GM21825 (cell line): ENCODE data around the gene NRIP3.
A peak's percentile ranks its signal among the peaks of the same experiment; 100 is the strongest.
"Not testable (repeated sequence)": the region's sequence is repeated elsewhere in the genome, so short reads cannot be mapped to it uniquely, and the experiment has no call there.

Source experiments
- ATAC-seq: cut with Tn5 transposase; IDR thresholded peaks from one replicate; pipeline ENCODE4 v1.9.1; 2021; ENCODE audit warnings: mild to moderate bottlenecking, moderate library complexity; ENCODE audit not compliant: unreplicated experiment

Gene NRIP3

DNA sequence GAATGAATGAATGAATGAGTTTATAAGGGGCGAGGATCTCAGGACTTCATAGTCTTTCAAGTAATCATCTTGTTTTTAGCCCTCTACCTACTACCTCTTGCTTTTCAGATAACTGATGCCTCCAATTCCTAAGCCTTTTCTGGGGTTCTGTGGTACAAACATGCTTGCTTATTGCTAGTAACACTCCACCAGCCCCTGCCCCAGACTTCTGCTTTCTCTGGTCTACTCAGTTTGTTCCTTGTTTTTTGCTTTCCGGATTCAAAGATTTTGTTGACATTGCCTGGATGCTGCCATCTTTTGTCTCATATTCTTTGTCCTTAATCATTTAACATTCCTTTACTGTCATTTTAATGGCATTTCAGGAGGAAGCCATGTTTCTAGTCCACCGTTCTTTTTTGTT lies 30.7 kb downstream of the NRIP3 start:
- ATAC-seq, result no peak

DNA sequence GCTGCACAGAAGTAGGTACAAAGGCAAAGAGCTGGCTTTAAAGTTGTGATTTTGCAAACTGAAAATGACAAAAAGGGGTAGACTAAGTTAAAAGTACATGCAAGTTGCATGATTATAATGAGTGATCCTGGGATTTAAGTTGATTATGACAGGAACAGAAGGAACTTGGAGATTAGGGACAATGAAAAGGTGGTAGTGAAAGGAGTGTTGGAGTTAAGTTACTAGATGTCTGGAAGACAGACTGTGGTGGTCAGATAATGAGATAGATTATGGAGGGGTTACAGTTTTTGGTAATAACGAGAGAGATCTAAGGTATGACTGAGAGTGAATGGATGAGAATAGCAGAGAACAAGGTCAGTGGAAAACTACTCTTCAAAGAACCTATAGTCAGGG lies 31.9 kb downstream of the NRIP3 start:
- no peak for ATAC-seq

DNA sequence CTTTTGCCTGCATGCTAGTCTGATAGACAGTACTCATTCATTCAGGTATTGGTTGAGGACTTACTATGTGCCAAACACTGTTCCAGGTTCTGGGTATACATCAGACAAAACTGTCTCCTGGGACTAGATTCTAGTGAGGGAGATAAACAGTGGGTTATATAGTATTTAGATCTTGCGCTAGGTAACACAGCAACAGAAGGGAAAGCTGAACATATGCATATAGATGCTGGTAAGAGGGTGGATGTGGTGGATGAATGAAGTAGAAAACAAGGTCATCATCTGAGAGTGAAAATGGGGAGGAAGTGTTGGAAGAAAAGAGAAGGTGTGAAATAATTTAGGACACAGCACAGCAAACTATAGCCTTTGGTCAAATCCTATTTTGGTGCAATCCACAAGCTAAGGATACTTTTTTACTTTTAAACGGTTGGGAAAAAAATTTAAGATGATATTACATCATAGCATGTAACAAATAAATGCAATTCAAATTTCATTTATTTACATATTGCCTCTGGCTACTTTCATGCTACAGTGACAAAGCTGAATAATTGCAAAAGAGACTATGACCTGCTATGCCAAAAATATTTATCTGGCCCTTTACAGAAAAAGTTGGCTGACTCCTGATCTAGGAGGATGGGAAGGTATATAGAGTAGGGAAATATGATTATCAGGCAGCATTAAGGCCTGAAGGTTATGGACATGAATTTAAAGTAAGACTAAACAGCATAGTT lies 32.4 kb downstream of the NRIP3 start:
- no peak for ATAC-seq

DNA sequence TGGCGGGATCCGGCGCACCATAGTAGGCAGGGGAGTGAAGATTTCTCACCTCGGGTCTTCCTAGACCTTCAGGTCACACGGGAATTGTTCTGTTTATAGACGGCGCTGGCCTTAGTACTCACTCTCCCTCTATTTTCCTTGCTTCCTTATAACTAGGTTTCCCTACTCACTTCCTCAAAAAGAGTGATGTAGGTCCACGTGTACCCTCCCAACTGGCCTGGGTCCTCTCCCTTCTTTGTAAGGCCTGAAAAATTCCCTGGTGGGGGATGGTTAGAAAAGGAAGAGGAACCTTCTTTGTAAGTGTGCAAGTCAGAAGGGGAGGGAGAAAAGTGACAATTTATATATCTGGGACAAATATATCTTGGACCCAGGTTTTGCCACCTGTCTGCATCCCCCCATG lies 36.6 kb downstream of the NRIP3 start:
- ATAC-seq, result no peak

DNA sequence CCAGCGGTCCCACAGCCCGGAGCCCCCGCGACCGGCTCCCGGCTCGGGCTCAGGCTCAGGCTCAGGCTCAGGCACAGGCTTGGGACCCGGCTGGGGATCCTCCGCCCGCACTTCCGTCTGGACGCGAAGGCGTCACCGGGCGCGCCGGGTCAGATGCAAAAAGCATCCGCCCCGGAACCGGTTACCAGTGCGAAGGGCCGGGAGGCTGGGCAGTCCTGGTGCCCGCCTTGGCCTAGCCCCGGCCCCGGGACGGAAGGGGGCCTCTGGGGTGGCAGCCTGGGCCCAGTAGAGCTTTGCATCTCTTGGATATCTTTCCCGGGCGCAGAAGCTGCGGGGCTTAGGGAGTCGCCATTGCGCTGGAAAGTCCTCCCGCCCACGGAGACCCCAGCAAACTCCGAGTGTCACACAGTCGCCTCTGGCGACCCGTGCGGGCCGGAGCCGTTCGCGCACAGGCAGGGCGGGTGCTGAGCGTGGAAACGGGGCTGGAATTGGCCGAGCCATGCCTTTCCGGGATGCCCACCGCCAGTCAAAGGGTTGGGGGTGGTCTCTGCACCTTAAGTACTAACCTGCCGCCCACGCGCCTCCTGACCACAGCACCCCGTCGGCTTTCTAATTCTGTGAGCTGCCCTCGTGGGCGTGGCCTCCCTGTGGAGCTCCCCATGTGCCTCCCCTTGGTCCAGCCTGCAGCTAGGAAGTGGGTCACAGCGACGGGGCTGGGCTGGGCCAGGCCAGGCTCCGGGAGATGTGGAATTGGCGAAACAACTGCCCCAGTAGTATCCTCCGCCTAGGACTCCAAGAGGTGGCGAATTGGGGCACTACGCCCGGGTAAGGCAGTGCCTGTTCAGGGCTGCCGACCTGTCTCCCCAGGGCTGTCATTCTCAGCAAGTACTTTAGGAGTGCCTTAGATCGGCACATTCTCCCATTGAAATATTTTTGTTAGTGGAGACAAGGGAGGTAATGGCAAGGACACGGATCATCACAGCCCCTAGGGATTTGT lies 39.2 kb downstream of the NRIP3 start, which contains the start of gene TMEM9B:
Gene TMEM9B (minus strand): TSS at position 119 of the 997 bp plus-strand sequence. CDS start 129 bp downstream, outside the sequence.
- peak; percentile 75 for ATAC-seq

DNA sequence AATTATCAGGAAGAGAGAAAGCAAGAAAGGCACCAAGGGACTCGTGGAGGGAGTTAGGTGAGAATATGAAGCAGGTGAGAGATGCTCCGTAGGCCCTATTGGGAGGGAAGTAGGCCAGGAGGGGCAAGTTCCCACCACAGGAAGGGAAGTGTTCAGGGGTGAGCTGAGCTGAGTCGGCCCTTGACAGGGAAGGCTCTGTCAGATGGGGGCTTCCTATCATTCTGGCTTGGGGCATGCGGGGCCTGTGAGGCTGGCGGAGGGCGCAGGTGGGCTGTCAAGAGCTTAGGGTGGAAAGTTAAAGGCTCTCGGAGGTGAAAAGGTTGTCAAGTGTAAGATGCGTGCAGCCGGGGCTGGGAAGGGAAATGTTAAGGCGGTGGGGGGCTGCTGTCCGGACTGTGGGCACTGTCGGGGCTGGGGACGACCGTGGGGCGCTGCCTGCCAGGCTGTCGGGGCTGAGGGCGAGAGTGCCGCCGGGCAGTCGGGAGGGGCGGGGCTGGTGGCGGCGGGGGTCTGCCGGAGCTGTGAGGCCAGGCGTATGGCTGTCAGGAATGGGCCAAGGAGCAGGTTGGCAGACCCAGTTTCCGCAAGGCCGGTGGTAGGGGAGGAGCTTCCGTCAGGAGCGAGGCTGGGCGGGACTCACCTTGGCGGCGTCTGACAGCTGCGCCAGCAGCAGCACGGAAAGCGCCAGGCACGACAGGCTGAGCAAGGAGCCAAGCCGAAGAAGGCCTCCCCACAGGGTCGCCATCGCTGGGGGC lies 40.1 kb downstream of the NRIP3 start:
- ATAC-seq, result peak; percentile 62

DNA sequence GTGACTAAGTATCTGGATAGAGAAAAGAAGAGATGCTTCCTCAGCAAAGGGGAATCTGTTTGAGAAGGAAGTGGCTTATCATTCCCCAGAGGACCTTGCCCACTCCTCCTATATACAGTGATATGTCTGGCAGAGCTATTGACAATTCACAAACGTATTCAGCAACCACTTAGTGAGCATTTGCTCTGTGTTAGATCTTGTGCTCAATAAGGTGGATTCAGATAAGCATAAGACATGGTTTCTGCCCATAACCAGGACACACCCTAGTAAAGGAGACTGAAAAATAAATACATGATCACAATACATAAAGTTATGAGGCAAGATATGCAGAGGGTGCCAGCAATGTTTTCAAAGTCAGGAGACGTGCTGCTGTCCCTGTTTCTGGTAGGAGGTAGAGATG lies 41.0 kb downstream of the NRIP3 start:
- ATAC-seq, result no peak

DNA sequence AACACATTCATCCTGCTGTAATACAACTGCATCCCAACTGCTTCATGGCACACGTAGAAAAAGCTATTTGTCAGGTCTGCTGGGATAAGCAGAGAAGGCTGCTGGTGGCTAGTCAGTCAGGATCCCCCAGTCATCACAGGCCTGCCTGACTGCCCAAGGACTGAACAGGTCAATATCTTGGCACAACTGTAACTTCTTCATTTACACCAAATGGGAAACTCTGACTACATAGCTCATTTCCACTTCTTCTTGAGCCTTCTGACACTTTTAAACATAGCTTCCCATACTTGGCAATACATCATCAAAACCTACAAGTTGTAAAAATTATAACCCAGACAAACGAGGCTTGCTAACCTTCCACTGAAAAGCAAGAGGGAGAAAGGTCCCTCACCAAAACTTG lies 42.4 kb downstream of the NRIP3 start:
- ATAC-seq, result no peak

DNA sequence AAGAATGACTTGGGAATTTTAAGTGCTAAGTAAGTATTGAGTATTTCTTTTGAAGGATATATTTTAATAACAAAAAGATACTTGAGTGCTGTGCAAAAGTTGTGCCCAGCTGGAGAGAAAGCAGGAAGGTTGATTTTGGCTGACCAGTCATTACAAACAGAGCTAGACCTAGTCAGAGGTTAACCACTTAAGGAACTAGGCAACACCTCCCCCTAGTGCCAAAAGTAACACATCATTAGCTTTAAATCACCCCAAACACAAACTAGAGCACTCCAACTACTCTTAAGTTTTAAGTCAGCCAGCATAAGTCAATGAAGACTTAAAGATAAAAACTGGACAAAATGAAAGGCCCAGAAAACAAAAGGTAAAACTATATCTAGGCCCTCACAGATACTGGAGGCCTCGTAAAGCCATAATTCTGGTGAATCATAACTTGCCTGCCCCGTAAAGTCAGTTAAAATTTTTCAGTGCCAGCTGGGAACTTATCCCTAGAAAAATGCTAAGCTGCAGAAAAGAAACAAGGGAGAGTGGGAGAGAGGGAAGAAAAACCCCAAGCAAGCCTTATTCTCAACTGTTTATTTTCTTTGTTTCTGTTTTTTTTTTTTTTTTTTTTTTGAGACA lies 44.1 kb downstream of the NRIP3 start:
- peak; percentile 39 for ATAC-seq

DNA sequence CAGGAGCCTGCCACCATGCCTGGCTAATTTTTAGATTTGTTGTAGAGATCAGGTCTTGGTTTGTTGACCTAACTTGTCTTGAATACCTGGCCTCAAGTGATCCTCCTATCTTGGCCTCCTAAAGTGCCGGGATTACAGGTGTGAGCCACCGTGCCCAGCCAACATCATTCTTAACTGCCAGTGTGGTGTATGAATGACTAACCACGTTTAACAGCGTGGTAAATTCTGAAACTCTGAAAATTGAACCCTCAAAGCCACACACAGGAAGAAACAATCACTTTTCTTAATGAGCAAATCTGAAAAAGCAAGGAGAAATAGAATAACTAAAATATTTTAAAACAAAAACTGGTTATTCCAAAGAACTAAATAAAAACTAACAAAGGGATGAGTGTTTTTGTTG lies 46.9 kb downstream of the NRIP3 start:
- ATAC-seq, result no peak

DNA sequence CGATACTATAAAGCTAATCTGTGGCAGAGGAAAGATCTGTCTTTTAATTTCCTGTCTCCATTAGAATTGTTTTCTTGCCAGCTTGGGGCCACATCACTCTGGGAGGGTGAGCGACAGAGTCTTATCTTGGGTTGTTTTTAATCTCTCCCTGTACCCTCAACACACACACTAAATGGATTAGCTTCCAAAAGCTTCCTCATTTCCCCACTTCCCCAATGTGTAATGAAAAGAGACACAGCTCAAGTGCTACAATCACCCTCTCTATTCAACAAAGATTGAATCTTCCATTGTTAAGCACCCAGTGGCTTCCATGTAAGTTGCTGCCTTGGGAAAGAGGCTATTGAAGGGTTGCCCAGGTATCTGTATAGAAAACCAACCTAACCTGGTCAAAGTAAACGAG lies 54.9 kb downstream of the NRIP3 start:
- no peak for ATAC-seq

DNA sequence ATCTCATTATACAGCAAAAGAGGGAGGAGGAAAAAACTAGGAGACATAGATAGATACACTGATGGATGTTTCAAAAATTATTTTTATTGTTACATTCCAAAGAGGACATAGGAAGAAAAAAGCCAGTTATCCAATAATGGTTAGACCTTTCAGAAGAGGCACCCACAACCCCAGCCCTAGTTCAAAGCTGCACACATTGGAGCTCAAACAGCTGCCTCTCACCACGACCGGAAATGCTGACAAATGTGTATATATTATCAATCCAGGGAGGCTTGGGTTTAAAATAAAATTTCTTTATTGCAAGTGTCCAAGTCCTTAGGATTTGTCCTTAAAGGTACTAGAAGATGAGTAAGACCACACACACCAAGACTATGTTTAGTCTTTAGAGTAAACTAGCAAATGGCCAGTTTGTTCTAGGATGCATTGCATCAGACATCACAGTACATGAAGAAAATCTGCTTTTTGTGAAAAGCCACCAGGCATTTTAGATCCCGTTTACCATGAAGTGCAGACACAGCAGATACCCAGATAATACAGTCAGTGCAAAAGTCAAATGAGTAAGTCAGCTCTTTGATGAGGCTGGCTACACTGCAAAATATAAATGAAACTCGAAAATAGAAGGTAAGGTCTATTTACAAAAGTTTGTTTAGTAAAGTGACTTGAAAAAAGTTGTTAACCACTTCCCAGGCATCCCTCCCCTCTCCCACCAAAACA lies 56.4 kb downstream of the NRIP3 start:
- ATAC-seq, result no peak

DNA sequence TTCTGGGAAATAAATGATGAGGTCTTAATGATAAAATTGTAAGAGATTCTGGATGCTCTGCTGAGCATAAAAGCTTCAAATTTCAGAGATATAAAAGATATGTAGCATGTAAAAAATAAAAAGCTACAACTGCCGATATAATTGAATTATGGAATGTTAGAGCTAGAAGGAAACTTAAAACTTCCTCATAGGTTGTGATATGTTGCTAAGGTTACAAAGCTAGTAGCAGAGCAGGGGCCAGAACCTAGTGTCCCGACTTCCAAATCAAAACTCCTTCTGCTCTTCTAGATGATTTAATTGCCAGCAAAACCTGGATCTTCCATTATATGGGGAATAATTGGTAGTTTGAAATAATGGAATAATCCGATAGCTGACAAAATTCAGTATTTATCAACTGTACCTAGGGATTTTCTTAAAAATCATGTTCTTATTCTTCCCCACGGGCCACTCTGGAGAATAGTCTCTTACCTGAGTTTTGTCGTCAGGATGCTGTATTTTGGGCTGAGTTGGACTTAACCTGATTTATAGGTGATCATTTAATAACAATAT lies 61.2 kb downstream of the NRIP3 start, which contains the start of gene ASCL3:
Gene ASCL3 (minus strand): TSS at position 499 of the 549 bp plus-strand sequence. CDS start 4,855 bp downstream, outside the sequence.
- ATAC-seq, result no peak

DNA sequence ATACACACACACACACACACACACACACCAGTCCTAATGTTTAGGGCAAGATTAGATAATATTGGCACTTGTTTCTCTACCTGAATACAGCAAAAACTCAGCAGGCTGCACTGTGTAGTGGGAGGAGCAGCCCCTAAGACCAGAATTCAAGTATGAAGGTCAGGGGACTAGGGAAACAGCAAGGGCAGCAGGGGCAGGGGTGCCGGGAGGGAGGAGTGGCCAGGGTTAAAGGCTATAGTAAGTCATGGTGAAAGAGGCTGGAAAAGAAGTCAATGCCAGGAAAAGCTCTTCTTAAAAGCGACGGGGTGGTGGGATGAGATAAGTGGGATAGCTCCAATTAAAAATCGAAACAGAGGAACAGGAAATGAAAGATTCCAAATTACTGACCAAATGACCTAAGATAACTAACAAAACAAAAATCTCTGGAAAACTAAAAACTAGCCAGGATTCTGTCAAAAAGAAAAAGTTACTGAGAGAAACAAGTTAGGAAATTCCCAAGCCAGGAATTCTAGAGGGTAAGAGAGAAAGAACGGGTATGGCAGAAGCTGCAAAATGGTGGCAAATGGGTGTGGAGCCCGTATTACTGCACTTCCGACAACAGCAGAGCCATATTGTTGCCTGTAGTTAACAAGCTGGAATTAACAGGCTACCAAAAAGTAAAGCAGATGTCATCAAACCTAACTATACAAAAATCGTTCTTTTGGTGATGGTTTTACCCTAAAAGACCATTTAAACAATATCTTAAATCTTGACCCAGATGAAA lies 62.3 kb downstream of the NRIP3 start:
- no peak for ATAC-seq

DNA sequence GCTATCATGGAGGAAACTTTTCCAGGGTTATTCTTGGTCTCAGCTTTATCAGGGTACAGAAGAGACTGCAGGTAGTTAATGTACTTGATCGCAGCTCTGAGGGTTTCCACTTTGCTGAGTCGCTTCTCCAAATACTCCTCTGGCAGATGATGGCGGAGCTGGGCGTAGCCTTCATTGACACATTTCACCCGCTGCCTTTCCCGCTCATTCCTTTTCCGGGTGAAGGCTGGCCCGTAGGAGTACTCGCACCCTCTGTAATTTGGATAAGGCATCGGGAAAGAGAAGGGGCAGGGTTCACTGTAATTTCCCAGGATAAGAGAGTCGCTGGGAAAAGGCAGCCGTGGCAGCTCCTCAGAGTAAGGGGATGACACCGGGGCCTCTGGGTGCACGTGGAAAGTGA lies 66.1 kb downstream of the NRIP3 start:
- ATAC-seq, result no peak

DNA sequence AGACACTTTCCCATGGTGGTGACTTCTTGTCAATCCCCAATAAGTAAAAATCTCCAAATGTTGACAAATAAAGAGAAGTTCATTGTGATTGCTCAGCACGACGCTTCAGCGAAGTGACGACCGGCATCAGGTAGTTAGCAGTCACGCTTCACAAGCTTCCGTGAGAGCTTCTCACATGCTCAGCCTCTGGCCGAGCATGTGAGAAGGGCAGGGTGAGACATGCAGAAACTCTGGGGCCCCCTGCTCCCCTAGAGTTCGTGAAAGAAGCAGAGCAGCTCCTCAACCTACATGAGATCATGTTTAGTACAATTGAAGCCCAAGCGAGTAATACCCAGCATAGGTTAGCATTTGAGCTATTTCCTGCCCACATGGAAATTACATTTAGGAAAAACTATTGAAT lies 66.6 kb downstream of the NRIP3 start:
- no peak for ATAC-seq

DNA sequence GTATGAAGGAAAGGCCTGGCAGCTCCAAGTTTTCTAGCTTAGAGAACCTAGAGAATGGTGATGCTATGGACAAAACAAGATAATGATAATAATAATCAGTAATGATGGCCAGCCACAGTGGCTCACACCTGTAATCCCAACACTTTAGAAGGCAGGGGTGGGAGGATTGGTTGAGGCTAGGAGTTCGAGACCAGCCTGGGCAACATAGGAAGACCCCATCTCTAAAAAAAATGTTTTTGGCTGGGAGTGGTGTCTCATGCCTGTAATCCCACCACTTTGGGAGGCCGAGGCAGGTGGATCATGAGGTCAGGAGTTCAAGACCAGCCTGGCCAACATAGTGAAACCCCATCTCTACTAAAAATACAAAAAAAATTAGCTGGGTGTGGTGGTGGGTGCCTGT lies 68.0 kb downstream of the NRIP3 start:
- ATAC-seq, result not testable (repeated sequence)

DNA sequence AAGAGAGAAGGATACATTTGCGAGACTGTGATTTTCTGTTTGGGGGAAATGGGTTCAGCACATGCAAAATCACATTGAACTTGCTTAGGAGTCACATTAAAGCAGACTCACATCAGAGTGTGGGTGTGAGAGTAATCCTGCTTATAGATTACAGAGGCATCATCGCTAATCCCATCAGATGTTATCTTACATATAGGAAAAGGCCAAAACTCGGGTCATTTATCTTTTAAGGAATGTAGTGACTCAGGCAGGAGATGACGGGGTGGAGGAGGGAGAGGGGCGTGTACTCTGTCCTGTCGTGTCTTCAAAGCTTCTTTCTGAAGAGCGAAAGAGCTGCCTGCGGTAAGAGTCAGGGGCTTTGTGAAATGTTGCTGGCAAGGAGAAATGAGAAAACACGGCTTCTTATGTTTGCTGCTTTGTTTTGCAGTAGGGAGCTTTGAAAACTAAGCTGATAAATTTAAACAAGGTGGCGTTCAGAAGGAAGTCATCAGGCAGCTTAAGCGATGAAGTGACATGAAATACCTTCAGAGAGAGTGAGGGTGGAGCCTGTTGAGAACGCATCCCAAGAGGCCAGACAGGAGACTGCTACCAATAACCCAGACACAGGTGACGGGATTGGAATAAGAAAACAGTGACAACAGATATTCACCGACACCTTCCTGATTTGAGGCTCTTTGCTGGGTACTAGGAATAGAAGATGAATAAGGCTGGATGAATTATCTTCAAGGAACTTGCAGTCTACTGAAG lies 68.9 kb downstream of the NRIP3 start:
- no peak for ATAC-seq
